HG03025 (cell line): Measurements from ENCODE around the gene TIPARP.
"Not testable (repeated sequence)": the region's sequence is repeated elsewhere in the genome, so short reads cannot be mapped to it uniquely, and the experiment has no call there.

Experiments
- ATAC-seq: cut with Tn5 transposase; IDR thresholded peaks from one replicate; pipeline ENCODE4 v1.9.1; 2021; ENCODE audit warnings: mild to moderate bottlenecking, moderate library complexity; ENCODE audit not compliant: unreplicated experiment, low FRiP score

Gene TIPARP

GRCh38 chr3:156735471-156735870, 61.1 kb downstream of the TIPARP start:
- ATAC-seq: no peak

GRCh38 chr3:156737049-156737448, 62.7 kb downstream of the TIPARP start:
- ATAC-seq: not testable (repeated sequence)

GRCh38 chr3:156738251-156738650, 63.9 kb downstream of the TIPARP start:
- ATAC-seq: no peak

- no peak for ATAC-seq
Measured at GRCh38 chr3:156739976-156740375, 65.6 kb downstream of the TIPARP start.

- not testable (repeated sequence) for ATAC-seq
Measured at GRCh38 chr3:156740581-156740980, 66.2 kb downstream of the TIPARP start.

- ATAC-seq: no peak
Measured at GRCh38 chr3:156741935-156742334, 67.5 kb downstream of the TIPARP start.

GRCh38 chr3:156742401-156742800, 68.0 kb downstream of the TIPARP start:
- ATAC-seq: no peak

GRCh38 chr3:156743859-156744258, 69.5 kb downstream of the TIPARP start:
- no peak for ATAC-seq

GRCh38 chr3:156744631-156745030, 70.2 kb downstream of the TIPARP start:
- ATAC-seq: no peak

GRCh38 chr3:156745766-156746165, 71.4 kb downstream of the TIPARP start:
- ATAC-seq: no peak

- ATAC-seq: no peak
Measured at GRCh38 chr3:156747046-156747445, 72.7 kb downstream of the TIPARP start.

GRCh38 chr3:156749244-156749643, 74.9 kb downstream of the TIPARP start:
- no peak for ATAC-seq

GRCh38 chr3:156750191-156750873, 75.9 kb downstream of the TIPARP start:
- no peak for ATAC-seq

GRCh38 chr3:156750874-156751245, 76.5 kb downstream of the TIPARP start:
- no peak for ATAC-seq

- no peak for ATAC-seq
Measured at GRCh38 chr3:156751461-156752025, 77.2 kb downstream of the TIPARP start.
